SK-N-SH (cell line): ENCODE results near the gene CD276.
A peak's percentile ranks its signal among the peaks of the same experiment; 100 is the strongest.

Source experiments
- CHD2 ChIP-seq: fragments of 150-350 bp; IDR thresholded peaks from 2 replicates; pipeline ENCODE4 v1.6.1; 2018; ENCODE audit warnings: low read length; ENCODE audit not compliant: partially characterized antibody
- CTCF ChIP-seq: fragments of 200-600 bp; sonication (generic); IDR thresholded peaks from 2 replicates; pipeline ENCODE4 v1.6.1; 2017; ENCODE audit warnings: antibody characterized with exemption, mild to moderate bottlenecking, moderate library complexity
- EZH2phosphoT487 ChIP-seq: fragments of 200-600 bp; sonication (generic); IDR thresholded peaks from 2 replicates; pipeline ENCODE4 v1.6.1; 2017; ENCODE audit warnings: low read depth, mixed run types, mild to moderate bottlenecking, antibody characterized with exemption, moderate library complexity, borderline replicate concordance
- MXI1 ChIP-seq: IDR thresholded peaks from 2 replicates; pipeline ENCODE4 v1.6.1; 2012; ENCODE audit warnings: mild to moderate bottlenecking, low read depth, low read length, improper control_type of control experiment

DNA sequence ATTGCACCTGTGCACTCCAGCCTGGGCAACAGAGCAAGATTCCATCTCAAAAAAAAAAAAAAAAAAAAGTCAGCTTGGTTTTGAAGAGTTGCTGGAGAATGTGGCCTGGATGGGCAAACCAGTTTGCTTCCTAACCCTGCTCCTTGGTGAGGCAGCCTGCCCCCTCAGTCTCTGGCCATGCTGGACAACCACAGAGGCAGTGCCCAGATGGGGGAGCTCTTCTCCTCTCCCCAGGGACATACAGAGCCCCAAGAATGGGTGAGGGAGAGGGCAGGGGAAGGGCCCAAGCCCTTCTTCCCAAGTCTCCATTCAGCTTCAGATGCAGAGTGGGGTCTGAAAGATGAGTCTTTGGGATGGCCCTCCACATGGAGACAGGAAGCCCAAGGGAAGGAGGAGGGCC is 27.9 kb downstream of the CD276 start:
- TF ChIP-seq EZH2phosphoT487, result no peak
- peak; percentile 30; the same call in 1 of the 2 replicates for TF ChIP-seq CTCF
- no peak for TF ChIP-seq CHD2
- TF ChIP-seq MXI1, result no peak
